SJCRH30 (cell line): ENCODE results near the gene EEF1B2. TPM values are rescaled to one million over a fixed set of nuclear protein-coding genes. Genes with fewer than 3 reads are reported as not detected.
"Not testable (repeated sequence)": the region's sequence is repeated elsewhere in the genome, so short reads cannot be mapped to it uniquely, and the experiment has no call there.

Source experiments
- DNase-seq, 2 experiments: peaks; one replicate each; pipeline ENCODE4 v3.0.0-alpha.2; 2015 to 2020
- H3K27ac ChIP-seq: fragments of 250-450 bp; sonication (Bioruptor Pico); 2 replicates; pipeline ENCODE4 v1.5.1; 2020; ENCODE audit warnings: mild to moderate bottlenecking, moderate library complexity
- H3K27me3 ChIP-seq: fragments of 250-450 bp; sonication (Bioruptor Pico); 2 replicates; pipeline ENCODE4 v1.5.1; 2020; ENCODE audit warnings: mild to moderate bottlenecking, moderate library complexity
- H3K36me3 ChIP-seq: fragments of 250-450 bp; sonication (Bioruptor Pico); 2 replicates; pipeline ENCODE4 v1.5.1; 2020; ENCODE audit warnings: mild to moderate bottlenecking, moderate library complexity
- H3K4me1 ChIP-seq: fragments of 250-450 bp; sonication (Bioruptor Pico); 2 replicates; pipeline ENCODE4 v1.5.1; 2020; ENCODE audit warnings: mild to moderate bottlenecking, moderate library complexity
- H3K4me3 ChIP-seq: fragments of 250-450 bp; sonication (Bioruptor Pico); 2 replicates; pipeline ENCODE4 v1.5.1; 2020; ENCODE audit warnings: mild to moderate bottlenecking, moderate library complexity
- H3K9me3 ChIP-seq: fragments of 250-450 bp; sonication (Bioruptor Pico); replicated peaks from 2 replicates; pipeline ENCODE4 v1.5.1; 2020; ENCODE audit warnings: mild to moderate bottlenecking, moderate library complexity
- total RNA-seq: library from RNA; depleted of rRNA; stranded (reverse); fragments of >200 nt; shearing (Covaris generic); gene quantifications from 2 replicates; pipeline ENCODE4 v1.2.3, GENCODE V29; 2014

Gene EEF1B2
- total RNA-seq, 1 experiment from 2014 or later, result 1,044 TPM

DNA sequence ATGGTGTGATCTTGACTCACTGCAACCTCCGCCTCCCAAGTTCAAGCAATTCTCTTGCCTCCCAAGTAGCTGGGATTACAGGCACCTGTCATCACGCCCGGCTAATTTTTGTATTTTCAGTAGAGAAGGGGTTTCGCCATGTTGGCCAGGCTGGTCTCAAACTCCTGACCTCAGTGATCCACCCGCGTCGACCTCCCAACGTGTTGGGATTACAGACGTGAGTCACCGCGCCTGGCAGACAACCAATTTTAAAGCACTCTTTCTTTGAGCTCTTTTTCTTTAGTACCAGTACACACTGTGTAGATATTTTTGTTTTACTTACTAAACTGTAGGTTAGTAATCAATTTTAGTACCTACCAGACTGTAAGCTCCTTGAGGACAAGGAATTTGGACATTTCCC, 2.7 kb upstream of the EEF1B2 start:
- peaks cover 14% of the 10 kb centered on the region for H3K4me1 ChIP-seq
- H3K27ac ChIP-seq, DNase-seq: not testable (repeated sequence)

DNA sequence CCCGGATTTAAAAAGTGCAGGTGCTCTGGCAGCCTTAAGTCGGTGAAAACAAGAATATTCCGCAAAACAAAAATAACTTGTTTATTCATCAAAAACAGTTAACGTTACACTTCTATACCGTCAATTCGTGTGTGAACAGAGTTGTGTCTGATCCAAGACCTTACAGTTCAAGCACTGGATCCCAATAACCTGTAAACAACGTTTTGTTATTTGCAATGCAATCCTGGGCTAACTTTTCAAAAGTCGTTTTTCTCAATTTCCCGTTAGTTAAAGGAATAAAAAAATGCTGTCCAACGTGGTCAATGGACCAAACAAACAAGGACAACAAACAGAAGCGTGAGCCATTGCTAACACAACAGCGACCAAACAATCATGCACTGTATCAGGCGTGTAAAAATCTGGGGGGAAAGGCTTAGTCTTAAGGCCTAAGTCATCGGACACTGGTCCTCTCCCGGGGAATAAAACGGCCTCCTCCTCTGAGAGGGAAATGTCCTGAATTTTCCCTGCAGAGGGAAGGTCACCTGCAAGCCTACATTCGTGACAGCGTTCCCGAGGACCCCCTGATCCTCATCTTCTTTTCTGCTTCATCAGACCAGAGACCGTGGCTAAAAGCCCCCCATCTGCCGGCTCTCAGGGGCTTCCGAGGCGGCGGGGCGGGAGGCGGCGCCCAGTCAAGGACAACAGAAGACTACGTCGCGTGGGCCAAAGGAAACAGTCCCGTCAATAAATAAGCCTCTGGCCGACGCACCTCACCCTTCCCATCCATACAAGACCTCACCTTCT, 941 bp upstream of the EEF1B2 start:
- peak overlapping the region; percentile 94 for H3K27ac ChIP-seq
- peaks cover 45% of the 10 kb centered on the region for H3K36me3 ChIP-seq
- peak; percentile 30 to 60 for DNase-seq
- H3K9me3 ChIP-seq, result no peaks in the 10 kb centered on the region
- peaks cover 14% of the 10 kb centered on the region for H3K4me1 ChIP-seq
- peak overlapping the region; percentile 80 for H3K4me3 ChIP-seq
- no peaks in the 10 kb centered on the region for H3K27me3 ChIP-seq

More for the DNA sequence above, 2.7 kb upstream of the EEF1B2 start:
- H3K4me3 ChIP-seq, H3K9me3 ChIP-seq, H3K27me3 ChIP-seq: not testable (repeated sequence)
- peaks cover 35% of the 10 kb centered on the region for H3K36me3 ChIP-seq

DNA sequence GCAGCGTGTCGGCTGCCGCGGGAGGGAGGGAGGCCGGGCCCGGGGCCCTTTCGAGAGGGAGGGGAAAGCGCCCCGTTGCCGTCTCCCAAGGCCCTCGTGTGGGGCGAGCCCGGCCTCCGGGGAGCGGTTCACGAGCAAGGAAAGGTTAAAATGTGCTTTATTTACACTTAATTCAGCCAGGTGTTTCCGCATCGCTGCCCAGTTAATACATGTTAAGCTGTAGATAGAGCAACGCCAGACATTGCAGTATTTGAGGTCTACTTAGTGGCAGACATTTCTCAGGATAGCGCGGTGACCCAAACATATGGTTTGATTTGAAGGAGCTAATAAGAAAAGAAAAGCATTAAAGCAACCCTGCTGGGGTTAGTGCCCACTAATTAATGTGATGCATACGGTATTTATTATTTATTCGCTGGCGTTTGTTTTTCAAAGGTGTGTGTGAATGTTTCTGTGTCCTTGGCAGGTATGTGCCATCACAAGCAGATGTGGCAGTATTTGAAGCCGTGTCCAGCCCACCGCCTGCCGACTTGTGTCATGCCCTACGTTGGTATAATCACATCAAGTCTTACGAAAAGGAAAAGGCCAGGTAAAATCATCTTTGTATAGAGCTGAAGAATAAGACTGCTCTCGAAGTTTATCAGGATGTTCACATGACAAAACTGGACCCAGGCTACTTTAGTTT, 571 bp downstream of the EEF1B2 start:
- Histone ChIP-seq H3K36me3 (peaks cover 55% of the 10 kb centered on the region), H3K27ac (peak overlapping the region; percentile 94), H3K4me3 (peak overlapping the region; percentile 80), H3K27me3 (no peaks in the 10 kb centered on the region), H3K9me3 (no peaks in the 10 kb centered on the region), H3K4me1 (peaks cover 14% of the 10 kb centered on the region)
- DNase-seq, result no peak

DNA sequence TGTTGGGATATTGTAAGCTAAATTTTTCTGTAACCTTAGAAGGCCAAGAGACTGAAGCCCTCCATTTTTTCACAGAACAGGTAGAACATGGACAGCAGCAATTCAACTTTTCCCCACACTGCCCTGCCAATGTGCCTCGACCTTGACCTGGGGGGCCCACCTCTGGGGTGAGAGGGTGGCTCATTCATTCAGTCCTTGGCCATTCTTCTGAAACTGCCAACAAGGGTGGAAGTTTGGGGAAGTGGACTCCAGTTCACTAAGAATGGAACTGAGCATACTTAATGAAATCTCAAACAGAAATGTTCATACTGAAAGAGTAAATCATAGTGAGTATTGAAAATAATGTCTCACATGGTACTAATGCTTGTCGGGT, 1.1 kb downstream of the EEF1B2 start:
- peak overlapping the region; percentile 94 for H3K27ac ChIP-seq
- H3K4me3 ChIP-seq, result peak overlapping the region; percentile 80
- H3K36me3 ChIP-seq, result peaks cover 55% of the 10 kb centered on the region
- peaks cover 14% of the 10 kb centered on the region for H3K4me1 ChIP-seq
- no peaks in the 10 kb centered on the region for H3K27me3 ChIP-seq
- no peak for DNase-seq
- H3K9me3 ChIP-seq, result no peaks in the 10 kb centered on the region

DNA sequence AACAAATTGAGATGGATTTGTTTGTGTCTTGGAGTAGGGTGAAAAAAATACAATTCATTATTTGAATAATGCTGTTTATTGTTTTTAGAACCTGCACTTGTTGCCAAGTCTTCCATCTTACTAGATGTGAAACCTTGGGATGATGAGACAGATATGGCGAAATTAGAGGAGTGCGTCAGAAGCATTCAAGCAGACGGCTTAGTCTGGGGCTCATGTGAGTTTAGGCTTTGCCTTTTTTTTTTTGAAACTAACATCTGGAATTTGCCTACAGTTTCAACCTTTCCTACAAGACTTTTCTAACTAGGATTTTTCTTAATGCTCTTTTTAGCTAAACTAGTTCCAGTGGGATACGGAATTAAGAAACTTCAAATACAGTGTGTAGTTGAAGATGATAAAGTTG, 2.7 kb downstream of the EEF1B2 start:
- not testable (repeated sequence) for H3K9me3 ChIP-seq, DNase-seq, H3K27me3 ChIP-seq, H3K27ac ChIP-seq, H3K4me3 ChIP-seq
- Histone ChIP-seq H3K4me1 (peaks cover 14% of the 10 kb centered on the region), H3K36me3 (peaks cover 52% of the 10 kb centered on the region)

DNA sequence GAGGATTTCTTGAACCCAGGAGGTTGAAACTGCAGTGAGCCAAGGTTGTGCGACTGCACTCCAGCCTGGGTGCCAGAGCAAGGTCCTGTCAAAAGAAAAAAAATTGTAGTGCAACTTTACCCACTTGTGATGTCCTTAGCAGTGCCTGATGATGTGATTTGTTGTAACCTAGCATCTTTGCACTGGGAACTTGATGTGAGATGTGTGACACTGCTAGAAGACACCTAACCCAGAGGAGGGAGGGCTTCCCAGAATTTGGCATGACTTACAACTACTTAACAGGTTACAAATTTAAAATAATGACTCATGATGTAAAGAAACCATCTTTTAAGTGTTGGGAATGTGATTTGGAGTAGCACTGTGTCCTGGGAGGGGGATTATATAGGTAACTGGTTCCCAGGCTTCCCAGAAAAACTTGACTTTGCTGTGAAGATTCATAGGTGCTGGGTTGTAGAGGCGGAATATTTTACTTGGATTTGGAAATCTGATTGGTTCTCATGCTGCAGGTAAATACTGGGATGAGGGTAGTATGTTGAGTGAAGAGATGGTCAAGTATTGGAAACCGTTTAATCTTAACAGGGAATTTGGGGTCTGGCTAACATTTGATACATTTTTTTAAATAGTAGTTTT, 3.7 kb downstream of the EEF1B2 start:
- no peak for DNase-seq
- H3K4me1 ChIP-seq, result peaks cover 14% of the 10 kb centered on the region
- H3K9me3 ChIP-seq, result no peaks in the 10 kb centered on the region
- peaks cover 54% of the 10 kb centered on the region for H3K36me3 ChIP-seq
- no peak overlapping the region for H3K27ac ChIP-seq
- H3K4me3 ChIP-seq, result no peak overlapping the region
- no peaks in the 10 kb centered on the region for H3K27me3 ChIP-seq

DNA sequence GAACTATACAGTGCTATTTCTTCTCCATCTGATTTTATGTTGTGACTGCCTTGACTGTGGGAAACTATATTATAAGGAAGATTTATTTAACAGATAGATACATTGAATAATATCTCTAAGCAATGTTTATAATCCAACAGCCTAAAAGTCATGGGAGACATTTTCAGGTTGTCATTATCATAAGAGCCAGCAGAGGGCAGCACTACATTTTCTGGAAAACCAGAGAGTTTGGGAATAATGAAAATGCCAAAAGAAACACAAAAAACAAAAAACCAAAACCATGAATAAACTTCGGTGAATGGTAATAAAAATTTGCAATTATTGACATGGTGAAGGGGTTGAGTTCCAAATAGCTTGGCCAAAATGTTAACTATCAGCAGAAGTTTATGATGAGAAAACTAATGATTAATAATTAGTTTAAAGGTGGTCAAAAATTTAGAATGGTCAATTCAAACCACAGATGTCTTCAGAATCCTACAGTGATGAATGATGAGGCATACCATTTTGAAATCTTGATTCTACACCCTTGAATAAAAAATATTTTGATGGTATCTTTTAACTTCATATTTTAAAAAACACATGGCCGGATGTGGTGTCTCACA, 4.7 kb downstream of the EEF1B2 start:
- no peak overlapping the region for H3K4me3 ChIP-seq
- peaks cover 54% of the 10 kb centered on the region for H3K36me3 ChIP-seq
- peak; percentile 15 to 71 for DNase-seq
- no peak overlapping the region for H3K27ac ChIP-seq
- no peaks in the 10 kb centered on the region for H3K27me3 ChIP-seq
- peaks cover 14% of the 10 kb centered on the region for H3K4me1 ChIP-seq
- H3K9me3 ChIP-seq, result no peaks in the 10 kb centered on the region

DNA sequence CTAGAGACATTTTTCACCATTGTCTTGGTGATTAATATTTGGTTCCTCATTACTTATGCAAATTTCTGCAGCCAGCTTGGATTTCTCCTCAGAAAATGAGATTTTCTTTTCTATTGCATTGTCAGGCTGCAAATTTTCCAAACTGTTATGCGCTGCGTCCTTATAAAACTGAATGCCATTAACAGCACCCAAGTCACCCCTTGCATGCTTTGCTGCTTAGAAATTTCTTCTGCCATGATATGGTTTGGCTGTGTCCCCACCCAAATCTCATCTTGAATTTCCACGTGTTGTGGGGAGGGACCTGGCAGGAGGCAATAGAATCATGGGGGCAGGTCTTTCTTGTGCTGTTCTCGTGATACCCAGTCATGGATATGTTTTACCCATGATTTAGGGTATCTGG, 8.5 kb downstream of the EEF1B2 start:
- not testable (repeated sequence) for H3K27me3 ChIP-seq, H3K4me3 ChIP-seq, H3K9me3 ChIP-seq

DNA sequence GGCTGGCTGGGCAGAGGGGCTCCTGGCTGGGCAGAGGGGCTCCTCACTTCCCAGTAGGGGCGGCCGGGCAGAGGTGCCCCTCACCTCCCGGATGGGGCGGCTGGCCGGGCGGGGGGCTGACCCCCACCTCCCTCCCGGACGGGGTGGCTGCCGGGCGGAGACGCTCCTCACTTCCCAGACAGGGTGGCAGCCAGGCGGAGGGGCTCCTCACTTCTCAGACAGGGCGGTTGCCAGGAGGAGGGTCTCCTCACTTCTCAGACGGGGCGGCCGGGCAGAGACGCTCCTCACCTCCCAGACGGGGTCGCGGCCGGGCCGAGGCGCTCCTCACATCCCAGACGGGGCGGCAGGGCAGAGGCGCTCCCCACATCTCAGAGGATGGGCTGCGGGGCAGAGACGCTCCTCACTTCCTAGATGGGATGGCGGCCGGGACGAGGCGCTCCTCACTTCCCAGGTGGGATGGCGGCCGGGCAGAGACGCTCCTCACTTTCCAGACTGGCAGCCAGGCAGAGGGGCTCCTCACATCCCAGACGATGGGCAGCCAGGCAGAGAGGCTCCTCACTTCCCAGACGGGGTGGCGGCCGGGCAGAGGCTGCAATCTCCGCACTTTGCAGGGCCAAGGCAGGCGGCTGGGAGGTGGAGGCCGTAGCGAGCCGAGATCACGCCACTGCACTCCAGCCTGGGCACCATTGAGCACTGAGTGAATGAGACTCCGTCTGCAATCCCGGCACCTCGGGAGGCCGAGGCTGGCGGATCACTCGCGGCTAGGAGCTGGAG, 12.1 kb downstream of the EEF1B2 start:
- H3K27ac ChIP-seq, H3K9me3 ChIP-seq, H3K27me3 ChIP-seq, H3K36me3 ChIP-seq, DNase-seq, H3K4me3 ChIP-seq, H3K4me1 ChIP-seq: not testable (repeated sequence)

More for the DNA sequence above, 8.5 kb downstream of the EEF1B2 start:
- H3K4me1 ChIP-seq, DNase-seq, H3K27ac ChIP-seq: not testable (repeated sequence)
- H3K36me3 ChIP-seq, result peaks cover 22% of the 10 kb centered on the region

DNA sequence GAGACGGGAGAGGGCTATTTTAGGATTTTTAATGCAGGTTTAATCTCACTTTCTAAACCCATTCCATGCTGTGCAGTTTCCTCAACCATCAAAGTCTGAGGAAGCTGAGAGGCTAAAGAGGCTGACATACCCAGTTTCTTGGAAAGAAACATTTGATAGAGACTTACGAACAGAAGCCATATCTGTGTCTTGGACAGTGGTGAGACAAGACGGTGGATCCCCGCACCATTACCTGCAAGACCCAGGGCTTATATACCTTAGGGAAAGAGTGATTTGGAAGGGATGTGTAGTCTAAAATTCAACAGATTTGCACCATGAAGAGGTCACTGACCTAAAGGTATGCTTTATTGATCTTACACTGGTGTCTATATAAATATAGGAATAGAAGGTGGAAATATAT, 13.5 kb downstream of the EEF1B2 start:
- Histone ChIP-seq H3K4me3 (no peak overlapping the region), H3K36me3 (no peaks in the 10 kb centered on the region; the same call in 1 of the 2 replicates), H3K9me3 (no peaks in the 10 kb centered on the region), H3K27ac (no peak overlapping the region), H3K4me1 (no peaks in the 10 kb centered on the region), H3K27me3 (no peaks in the 10 kb centered on the region)
- DNase-seq, result no peak

DNA sequence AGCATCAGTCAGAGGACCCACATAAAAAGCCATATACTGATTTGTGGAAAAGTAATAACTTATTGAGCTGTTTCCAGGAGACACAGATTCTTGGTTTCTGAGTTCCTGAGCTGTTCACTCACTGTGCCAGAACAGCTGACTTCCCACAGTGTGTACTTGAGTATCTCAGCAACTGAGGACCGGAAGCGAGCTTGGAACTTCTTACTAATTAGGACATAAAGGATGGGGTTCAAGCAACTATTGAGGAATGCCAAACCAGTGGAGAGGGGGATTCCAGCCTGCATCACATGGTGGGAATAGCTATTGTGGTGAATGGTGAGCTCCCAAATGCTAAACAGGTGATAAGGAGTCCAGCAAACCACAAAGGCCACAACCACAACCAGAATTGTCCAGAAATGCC, 16.4 kb downstream of the EEF1B2 start:
- no peaks in the 10 kb centered on the region for H3K9me3 ChIP-seq
- H3K36me3 ChIP-seq, result no peaks in the 10 kb centered on the region
- H3K27me3 ChIP-seq, result no peaks in the 10 kb centered on the region
- no peaks in the 10 kb centered on the region for H3K4me1 ChIP-seq
- DNase-seq, result peak in 1 of 2 experiments; percentile 6
- no peak overlapping the region for H3K4me3 ChIP-seq
- H3K27ac ChIP-seq, result no peak overlapping the region

DNA sequence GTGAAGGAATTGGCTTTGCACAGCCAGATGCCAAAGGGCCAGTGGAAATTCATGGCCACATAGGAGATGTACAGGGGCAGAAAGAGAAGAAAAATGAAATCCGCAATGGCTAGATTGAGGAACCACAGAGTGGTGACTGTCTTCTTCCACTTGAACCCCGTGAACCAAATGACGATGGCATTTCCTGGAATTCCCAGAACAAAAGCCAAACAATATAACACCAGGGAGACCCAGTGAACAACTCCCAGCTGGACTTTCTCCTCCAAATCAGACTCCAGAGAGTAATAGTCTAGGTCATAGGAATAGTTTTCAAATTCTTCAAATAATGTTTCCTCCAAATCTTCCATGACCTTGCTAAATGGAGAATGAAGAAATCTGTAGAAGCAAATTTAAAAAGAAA, 17.2 kb downstream of the EEF1B2 start:
- no peak for DNase-seq
- Histone ChIP-seq H3K4me1 (no peaks in the 10 kb centered on the region), H3K9me3 (no peaks in the 10 kb centered on the region), H3K27me3 (no peaks in the 10 kb centered on the region), H3K4me3 (no peak overlapping the region), H3K36me3 (no peaks in the 10 kb centered on the region), H3K27ac (no peak overlapping the region)

DNA sequence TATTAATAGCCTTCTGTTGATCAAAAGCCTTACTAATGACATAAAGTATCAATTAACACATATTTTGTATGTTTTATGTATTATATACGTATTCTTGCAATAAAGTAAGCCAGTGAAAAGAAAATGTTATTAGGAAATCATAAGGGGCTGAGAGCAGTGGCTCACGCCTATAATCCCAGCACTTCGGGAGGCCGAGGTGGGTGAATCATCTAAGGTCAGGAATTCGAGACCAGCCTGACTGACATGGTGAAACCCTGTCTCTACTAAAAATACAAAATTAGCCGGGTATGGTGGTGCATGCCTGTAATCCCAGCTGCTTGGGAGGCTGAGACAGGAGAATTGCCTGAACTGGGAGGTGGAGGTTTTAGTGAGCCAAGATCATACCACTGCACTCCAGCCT, 21.8 kb downstream of the EEF1B2 start:
- H3K27ac ChIP-seq, H3K4me3 ChIP-seq, DNase-seq, H3K36me3 ChIP-seq, H3K9me3 ChIP-seq, H3K27me3 ChIP-seq, H3K4me1 ChIP-seq: not testable (repeated sequence)

DNA sequence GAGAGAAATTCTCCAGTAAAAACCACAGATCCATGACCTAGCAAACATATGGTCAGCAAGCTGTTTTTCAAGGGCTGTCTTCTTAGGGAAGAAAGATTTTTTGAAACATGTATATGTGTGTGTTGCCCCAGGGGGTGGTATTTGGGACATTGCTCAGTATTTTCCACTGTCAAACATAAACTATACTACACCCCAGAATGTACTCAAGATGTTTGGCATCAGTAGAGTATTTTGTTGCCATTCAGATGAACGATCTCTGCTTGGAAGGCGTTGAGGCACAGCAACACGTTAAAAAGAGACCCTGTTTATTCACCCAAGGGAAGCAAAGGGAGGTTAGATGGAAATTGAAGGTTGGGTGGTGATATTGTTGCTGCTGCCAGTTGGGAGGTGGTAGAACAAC, 30.0 kb downstream of the EEF1B2 start:
- H3K9me3 ChIP-seq, result no peaks in the 10 kb centered on the region
- H3K27ac ChIP-seq, result no peak overlapping the region
- H3K36me3 ChIP-seq, result no peaks in the 10 kb centered on the region
- H3K4me1 ChIP-seq, result no peaks in the 10 kb centered on the region
- no peak for DNase-seq
- no peak overlapping the region for H3K4me3 ChIP-seq
- no peaks in the 10 kb centered on the region for H3K27me3 ChIP-seq
